A549 (cell line): ENCODE results near the gene PDZD2. TPM values are rescaled to one million over a fixed set of nuclear protein-coding genes. Genes with fewer than 3 reads are reported as not detected.
A peak's percentile ranks its signal among the peaks of the same experiment; 100 is the strongest.

ENCODE experiments used
- ATAC-seq, 2 experiments: fragments of 200-7000 bp in 1 of 2; fragments of >200 bp in 1 of 2; cut with Nextera tagmentation in 1 of 2; cut with Tn5 transposase in 1 of 2; 3 replicates each; pipeline versions ENCODE4 v1.8.0 to v1.9.1; 2018 to 2020; ENCODE audit warnings: mild to moderate bottlenecking in 1 of 2, moderate library complexity in 1 of 2
- CTCF ChIA-PET: fragments of 300-600 bp; sonication (Branson Sonifier 250); formaldehyde crosslinking; extraction: SDS; loops from one replicate; lab custom pipeline; 2021; ENCODE audit warnings: antibody characterized with exemption, inconsistent platforms; lab: Yijun Ruan, JAX
- POLR2A ChIA-PET: fragments of 350-600 bp; formaldehyde crosslinking; extraction: SDS; loops from one replicate; lab custom pipeline; 2021; ENCODE audit warnings: antibody characterized with exemption, inconsistent platforms; lab: Yijun Ruan, JAX
- DNase-seq, 2 experiments: peaks; one replicate each; pipeline versions ENCODE4 v3.0.0 to v3.0.0-alpha.2; 2011 to 2016; ENCODE audit warnings: low read depth in 1 of 2, low spot score in 1 of 2
- FAIRE-seq: peaks from 2 replicates; lab custom pipeline; 2011; peaks lifted over from hg19 to GRCh38; lab: Jason Lieb, UNC
- H3K27ac ChIP-seq, 2 experiments: fragments of >200 bp; sonication (Bioruptor Twin); formaldehyde crosslinking; 3 replicates each; pipeline ENCODE4 v1.5.1; 2016 to 2017
- H3K4me1 ChIP-seq: fragments of >200 bp; sonication (Bioruptor Twin); formaldehyde crosslinking; 3 replicates; pipeline ENCODE4 v1.6.1; 2016
- H3K4me2 ChIP-seq: fragments of >200 bp; sonication (Bioruptor Twin); formaldehyde crosslinking; 3 replicates; pipeline ENCODE4 v1.6.1; 2016
- H3K4me3 ChIP-seq: fragments of >200 bp; sonication (Bioruptor Twin); formaldehyde crosslinking; 3 replicates; pipeline ENCODE4 v1.5.1; 2016
- H3K9me3 ChIP-seq: fragments of >200 bp; sonication (Bioruptor Twin); formaldehyde crosslinking; 3 replicates; pipeline ENCODE4 v1.6.1; 2016
- BCL3 ChIP-seq: fragments of >200 bp; sonication (Bioruptor Twin); formaldehyde crosslinking; IDR thresholded peaks from 3 replicates; pipeline ENCODE4 v1.6.1; 2016
- CBX8 ChIP-seq: fragments of 200-600 bp; sonication (generic); IDR thresholded peaks from 2 replicates; pipeline ENCODE4 v1.6.1; 2016
- CEBPB ChIP-seq, 2 experiments: fragments of >200 bp in 1 of 2; sonication (Bioruptor Twin) in 1 of 2; formaldehyde crosslinking in 1 of 2; IDR thresholded peaks; 2 replicates each; pipeline ENCODE4 v1.6.1; 2012 to 2016
- CHD2 ChIP-seq: fragments of 150-350 bp; IDR thresholded peaks from 2 replicates; pipeline ENCODE4 v1.6.1; 2014; ENCODE audit warnings: low read length; ENCODE audit not compliant: partially characterized antibody
- FOSB ChIP-seq: fragments of 250-450 bp; sonication (Bioruptor Pico); IDR thresholded peaks from 2 replicates; pipeline ENCODE4 v1.5.0; 2020; ENCODE audit warnings: mild to moderate bottlenecking, moderate library complexity
- FOSL2 ChIP-seq, 2 experiments: fragments of 450-650 bp in 1 of 2; fragments of >200 bp in 1 of 2; sonication (Bioruptor Twin) in 1 of 2; formaldehyde crosslinking; IDR thresholded peaks; 2 replicates each; pipeline versions ENCODE4 v1.5.0 to v1.6.1; 2016 to 2020; ENCODE audit warnings: mild to moderate bottlenecking in 1 of 2, moderate library complexity in 1 of 2
- GATA3 ChIP-seq: IDR thresholded peaks from 2 replicates; pipeline ENCODE4 v1.6.1; 2012; ENCODE audit warnings: borderline replicate concordance
- HES2 ChIP-seq: fragments of >200 bp; sonication (Bioruptor Twin); formaldehyde crosslinking; IDR thresholded peaks from 2 replicates; pipeline ENCODE4 v1.6.1; 2016
- HEYL ChIP-seq: fragments of 250-450 bp; sonication (Bioruptor Pico); IDR thresholded peaks from 2 replicates; pipeline ENCODE4 v1.8.0; 2021; ENCODE audit warnings: mild to moderate bottlenecking, moderate library complexity
- HMGXB4 ChIP-seq: fragments of 250-450 bp; sonication (Bioruptor Pico); IDR thresholded peaks from 2 replicates; pipeline ENCODE4 v1.5.0; 2021; ENCODE audit warnings: mild to moderate bottlenecking, moderate library complexity, borderline replicate concordance
- HOXA7 ChIP-seq: fragments of 250-450 bp; sonication (Bioruptor Pico); IDR thresholded peaks from 2 replicates; pipeline ENCODE4 v1.5.0; 2020; ENCODE audit warnings: mild to moderate bottlenecking, moderate library complexity
- JUN ChIP-seq, 2 experiments: fragments of >200 bp; sonication (Bioruptor Twin); formaldehyde crosslinking; IDR thresholded peaks; 2 replicates in 1 of 2; 3 replicates in 1 of 2; pipeline ENCODE4 v1.6.1; 2016 to 2017
- JUNB ChIP-seq: fragments of >200 bp; sonication (Bioruptor Twin); formaldehyde crosslinking; IDR thresholded peaks from 2 replicates; pipeline ENCODE4 v1.6.1; 2016
- MAX ChIP-seq: IDR thresholded peaks from 2 replicates; pipeline ENCODE4 v1.6.1; 2012
- NR3C1 ChIP-seq: fragments of >200 bp; sonication (Bioruptor Twin); formaldehyde crosslinking; IDR thresholded peaks from 3 replicates; pipeline ENCODE4 v1.6.1; 2017
- PHF8 ChIP-seq: fragments of 200-600 bp; sonication (generic); IDR thresholded peaks from 2 replicates; pipeline ENCODE4 v1.6.1; 2016; ENCODE audit warnings: low read depth, mild to moderate bottlenecking, antibody characterized with exemption, moderate library complexity, borderline replicate concordance
- POLR2AphosphoS2 ChIP-seq: conservative IDR thresholded peaks from 2 replicates; pipeline ENCODE4 v1.6.1; 2012; ENCODE audit warnings: low read length, improper control_type of control experiment, inconsistent platforms
- RAD21 ChIP-seq, 2 experiments: fragments of >200 bp in 1 of 2; sonication (Bioruptor Twin) in 1 of 2; formaldehyde crosslinking in 1 of 2; IDR thresholded peaks in 1 of 2; conservative IDR thresholded peaks in 1 of 2; 2 replicates in 1 of 2; 3 replicates in 1 of 2; pipeline ENCODE4 v1.6.1; 2012 to 2018; ENCODE audit warnings: inconsistent platforms in 1 of 2
- RCOR1 ChIP-seq: fragments of 150-350 bp; IDR thresholded peaks from 2 replicates; pipeline ENCODE4 v1.6.1; 2014; ENCODE audit warnings: antibody characterized with exemption, low read length, low read depth
- RFX5 ChIP-seq: fragments of 450-650 bp; IDR thresholded peaks from 2 replicates; pipeline ENCODE4 v1.7.1; 2014; ENCODE audit warnings: antibody characterized with exemption, mild to moderate bottlenecking, moderate library complexity
- RNF2 ChIP-seq: fragments of 200-600 bp; sonication (generic); IDR thresholded peaks from 2 replicates; pipeline ENCODE4 v1.6.1; 2016; ENCODE audit warnings: low read depth, mild to moderate bottlenecking, antibody characterized with exemption, moderate library complexity, borderline replicate concordance
- USF2 ChIP-seq: fragments of 450-650 bp; IDR thresholded peaks from 2 replicates; pipeline ENCODE4 v1.6.1; 2014; ENCODE audit warnings: antibody characterized with exemption
- WGBS: methylation state at CpG from one replicate; pipeline ENCODE4 v1.1.6; 2017; ENCODE audit errors: missing lambda C conversion rate; 5-methylcytosine and 5-hydroxymethylcytosine counted together
- polyA plus RNA-seq, 4 experiments: library from polyadenylated mRNA; depleted of rRNA in 3 of 4; stranded (reverse); fragments of >200 nt; fragmentation: RNase III in 1 of 4; extraction: RNeasy Plus Mini Kit Qiagen cat#74134 plus additional on column Dnase treatment in 1 of 4; gene quantifications; 2 replicates in 3 of 4; 3 replicates in 1 of 4; pipeline ENCODE4 v1.2.3, GENCODE V29; 2011 to 2017

PDZD2 gene
- polyA plus RNA-seq, 2 of the 4 experiments (the other 2 are of a cell fraction) = 0.06 to 0.09 TPM

GRCh38 chr5:31986101-31986500, 347.2 kb downstream of the PDZD2 start:
- no peak for TF ChIP-seq HOXA7 (CRISPR knock-in tag)
- TF ChIP-seq RNF2 = no peak
- TF ChIP-seq HEYL (CRISPR knock-in tag) = no peak
- no peak for TF ChIP-seq RAD21 (conservative IDR thresholded peaks at IDR 0.05 in 1 of 2, IDR thresholded peaks at IDR 0.05 in 1 of 2)
- no peak for TF ChIP-seq NR3C1
- no peak for TF ChIP-seq MAX
- no peak for TF ChIP-seq CHD2
- TF ChIP-seq HES2 = no peak
- TF ChIP-seq RFX5 = no peak
- TF ChIP-seq CBX8 = no peak
- no peak for FAIRE-seq
- CTCF ChIA-PET = interaction anchor here (0.6 to 1.8 kb wide), 3 partner anchors 56 to 167 kb away, joined by 3 to 4 read pairs (median 3); no protein-coding TSS in a partner anchor
- 65% methylated on average over 5 of the region's 5 CpGs for WGBS
- ATAC-seq = no peak
- H3K4me2 ChIP-seq = no peak overlapping the region
- H3K4me1 ChIP-seq = peaks cover 33% of the 10 kb centered on the region
- POLR2A ChIA-PET = no interaction called here
- peaks cover 10% of the 10 kb centered on the region; the same call in 1 of the 3 replicates for H3K9me3 ChIP-seq
- no peak overlapping the region for H3K4me3 ChIP-seq
- H3K27ac ChIP-seq = no peak overlapping the region; a peak in 1 of 6 replicates
- no peak for DNase-seq

- H3K4me3 ChIP-seq = no peak overlapping the region
- peak; percentile 26 to 72 for DNase-seq
- CTCF ChIA-PET = interaction anchor here (0.9 to 2.1 kb wide), 4 partner anchors 22 to 89 kb away, joined by 3 to 8 read pairs (median 4); no protein-coding TSS in a partner anchor
- H3K9me3 ChIP-seq = peaks cover 10% of the 10 kb centered on the region; the same call in 1 of the 3 replicates
- 50% methylated on average over 7 of the region's 7 CpGs for WGBS
- peaks cover 39% of the 10 kb centered on the region for H3K4me1 ChIP-seq
- TF ChIP-seq RCOR1 (no peak), PHF8 (no peak), MAX (peak; percentile 44; the same call in 1 of the 2 replicates), CEBPB (IDR thresholded peaks at IDR 0.05) (0 out of 4 replicates have a peak, but pooled peaks of 1 of the 2 experiments have one; percentile 31), FOSL2 (IDR thresholded peaks at IDR 0.05) (peak; percentile 84), FOSL2 (CRISPR knock-in tag; IDR thresholded peaks at IDR 0.05) (peak; percentile 84), JUNB (peak; percentile 84), NR3C1 (no peak), GATA3 (peak; percentile 47; the same call in 1 of the 2 replicates)
- TF ChIP-seq, all 56 proteins: peak for 5
- ATAC-seq (peak; percentile 86 to 90), FAIRE-seq (no peak)
- POLR2A ChIA-PET = interaction anchor here (0.6 kb wide), 1 partner anchor 54 kb away, joined by 4 read pairs; no protein-coding TSS in a partner anchor
- H3K4me2 ChIP-seq = peak overlapping the region; percentile 63
- peak overlapping the region; percentile 67 to 68; a peak in 3 of 6 replicates for H3K27ac ChIP-seq
These were observed 349.2 kb downstream of the PDZD2 start for GRCh38 chr5:31987985-31988710.

- no peak for TF ChIP-seq JUN (IDR thresholded peaks at IDR 0.05)
- TF ChIP-seq NR3C1 = no peak
- no peak for TF ChIP-seq JUNB
- no peak for TF ChIP-seq FOSB (CRISPR knock-in tag)
- TF ChIP-seq POLR2AphosphoS2 = no peak
- no peak for TF ChIP-seq CHD2
- TF ChIP-seq BCL3 = no peak
- TF ChIP-seq HMGXB4 (CRISPR knock-in tag) = no peak
- no peak for TF ChIP-seq USF2
- peaks cover 10% of the 10 kb centered on the region; the same call in 1 of the 3 replicates for H3K9me3 ChIP-seq
- H3K4me3 ChIP-seq = no peak overlapping the region
- H3K27ac ChIP-seq = peak overlapping the region; percentile 44 to 63; a peak in 2 of 6 replicates
- ATAC-seq (no peak; a peak in 1 of 6 replicates), DNase-seq (no peak), FAIRE-seq (no peak)
- H3K4me1 ChIP-seq = peaks cover 46% of the 10 kb centered on the region
- 81% methylated on average over 10 of the region's 10 CpGs for WGBS
- ChIA-PET CTCF (interaction anchor here (1.3 to 1.5 kb wide), 3 partner anchors 9 to 340 kb away, joined by 3 to 4 read pairs (median 3); no protein-coding TSS in a partner anchor), POLR2A (interaction anchor here (0.5 kb wide), 1 partner anchor 16 kb away, joined by 3 read pairs; no protein-coding TSS in a partner anchor)
- peak overlapping the region; percentile 44; the same call in 2 of the 3 replicates for H3K4me2 ChIP-seq
These were observed 351.2 kb downstream of the PDZD2 start for GRCh38 chr5:31990081-31990650.
